ENCODE data around the gene PANK4. TPM values are rescaled to one million over a fixed set of nuclear protein-coding genes. Genes with fewer than 3 reads are reported as not detected.

PANK4 gene
- total and polyA plus RNA-seq, 2 of the 8 experiments (the other 6 are each of a cell fraction or from before 2014, with no cell fraction given), result 20.1 to 29.7 TPM

DNA sequence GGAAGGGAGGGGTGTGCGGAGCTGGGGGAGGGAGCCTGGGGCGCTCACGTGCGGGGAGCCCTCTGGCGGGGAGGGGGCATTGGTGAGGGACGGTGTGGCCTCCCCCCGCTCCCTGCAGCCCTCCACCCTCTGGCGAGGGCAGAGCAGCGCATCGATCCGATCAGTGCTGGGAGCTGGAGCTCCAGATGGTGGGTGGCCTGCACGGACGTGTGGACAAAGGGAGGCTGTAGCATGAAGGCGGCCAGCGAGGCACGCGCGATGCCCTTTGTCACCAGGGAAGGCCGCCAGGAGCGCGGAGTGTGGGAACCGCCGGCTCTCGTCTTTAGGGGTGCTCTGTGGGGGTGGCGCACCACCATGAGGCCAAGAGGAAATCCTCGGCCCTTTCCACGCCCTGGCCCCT lies 9.1 kb upstream of the PANK4 start:
- no peak for DNase-seq (ENCODE audit: low read depth in 1 of 2, low spot score in 2 of 2)
- POLR2A ChIA-PET (ENCODE audit: partially characterized antibody), result interaction anchor here (0.6 to 2.9 kb wide), 5 partner anchors 8 to 1199 kb away, joined by 3 to 13 read pairs (median 3); partner anchors contain the start of gene PANK4
- no peak overlapping the region for H2AK5ac ChIP-seq (ENCODE audit: low read depth, low read length)
- H3K23ac ChIP-seq (ENCODE audit: insufficient read length), result no peak overlapping the region
- no peak overlapping the region for H2BK20ac ChIP-seq (ENCODE audit: low read length)
- FAIRE-seq, result no peak
- peak overlapping the region; percentile 25 for H4K91ac ChIP-seq (replicated peaks; ENCODE audit: insufficient read length, low read length)
- WGBS, 2 experiments (ENCODE audit: extremely low coverage in 1 of 2, insufficient coverage in 1 of 2, insufficient read length in 1 of 2, insufficient replicate concordance in 2 of 2, low coverage in 1 of 2, low lambda C conversion rate in 2 of 2, missing lambda C conversion rate in 1 of 2), result 65% methylated on average over 13 of the region's 27 CpGs; no CpG with 5 or more reads in 1 of the 2 experiments
- H2BK15ac ChIP-seq (ENCODE audit: low read length), result 0 out of 2 replicates have a peak overlapping the region, but pooled peaks have one; percentile 4
- H3K4me2 ChIP-seq (ENCODE audit: insufficient read depth in 1 of 2, low read depth in 2 of 2, low read length in 2 of 2), result peak overlapping the region; percentile 3 to 29; a peak in 2 of 4 replicates
- no peak overlapping the region for H4K5ac ChIP-seq (ENCODE audit: insufficient read length, low read depth, low read length)
- TF ChIP-seq YY1 (IDR thresholded peaks at IDR 0.05; ENCODE audit: low read depth, low read length), result no peak
- TF ChIP-seq, protein P1, sequence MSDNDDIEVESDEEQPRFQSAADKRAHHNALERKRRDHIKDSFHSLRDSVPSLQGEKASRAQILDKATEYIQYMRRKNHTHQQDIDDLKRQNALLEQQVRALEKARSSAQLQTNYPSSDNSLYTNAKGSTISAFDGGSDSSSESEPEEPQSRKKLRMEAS (IDR thresholded peaks at IDR 0.05), result peak; percentile 40; the same call in 1 of the 2 replicates
- TF ChIP-seq FOSL1 (IDR thresholded peaks at IDR 0.05; ENCODE audit: insufficient read depth, low read depth, low read length), result no peak
- no peaks in the 10 kb centered on the region for H3K9me3 ChIP-seq (ENCODE audit: insufficient read depth in 2 of 2, low read depth in 1 of 2, low read length in 1 of 2)
- no peaks in the 10 kb centered on the region for H3K36me3 ChIP-seq (ENCODE audit: control insufficient read depth in 2 of 4, insufficient read depth in 4 of 4, low read length in 3 of 4)
- H2BK120ac ChIP-seq (replicated peaks; ENCODE audit: low read depth, low read length), result no peak overlapping the region
- H3K9ac ChIP-seq (replicated peaks in 1 of 4; ENCODE audit: extremely low read depth in 1 of 4, low read depth in 3 of 4, low read length in 3 of 4), result no peak overlapping the region
- no peak overlapping the region for H2AFZ ChIP-seq (ENCODE audit: low read length)
- H3K27ac ChIP-seq (ENCODE audit: low read depth, low read length), result no peak overlapping the region
- no peak overlapping the region for H3K4ac ChIP-seq (replicated peaks; ENCODE audit: insufficient read length, low read depth, low read length)
- peaks cover 0 to 25% (median 14%) of the 10 kb centered on the region in 4 experiments; a peak in 6 of 7 replicates for H3K4me1 ChIP-seq (replicated peaks in 1 of 4; ENCODE audit: control insufficient read depth in 3 of 4, insufficient read depth in 4 of 4, low read length in 3 of 4)
- H3K27me3 ChIP-seq (replicated peaks in 1 of 4; ENCODE audit: control insufficient read depth in 3 of 4, extremely low read depth in 1 of 4, insufficient read depth in 3 of 4, low read length in 3 of 4), result peaks cover 14 to 75% (median 53%) of the 10 kb centered on the region in 4 experiments
- peak overlapping the region; percentile 55; the same call in 1 of the 2 replicates for H2BK12ac ChIP-seq (ENCODE audit: low read depth, low read length)
- H3K4me3 ChIP-seq (ENCODE audit: extremely low read depth in 1 of 4, insufficient read depth in 2 of 4, low read depth in 3 of 4, low read length in 4 of 4), result no peak overlapping the region
- no peak overlapping the region for H3K56ac ChIP-seq (replicated peaks; ENCODE audit: insufficient read length, low read depth, low read length)
- peak overlapping the region; percentile 20; the same call in 1 of the 2 replicates for H2BK5ac ChIP-seq (ENCODE audit: low read depth, low read length)
- no peaks in the 10 kb centered on the region for H3K79me1 ChIP-seq (ENCODE audit: low read depth, low read length)
- CTCF ChIA-PET (ENCODE audit: partially characterized antibody), result interaction anchor here (0.7 to 3.7 kb wide), 11 partner anchors 9 to 1152 kb away, joined by 3 to 16 read pairs (median 6); partner anchors contain the start of gene PANK4
- H3K14ac ChIP-seq (ENCODE audit: insufficient read length), result no peak overlapping the region
- no peaks in the 10 kb centered on the region for H3K23me2 ChIP-seq (ENCODE audit: low read depth, low read length)
- 0 out of 2 replicates have a peak overlapping the region, but pooled peaks have one; percentile 9 for H3K18ac ChIP-seq (ENCODE audit: extremely low read depth, low read length)
- H4K20me1 ChIP-seq (replicated peaks in 1 of 2; ENCODE audit: control insufficient read depth in 1 of 2, insufficient read depth in 2 of 2, low read length in 2 of 2), result peaks cover 0 to 8% of the 10 kb centered on the region in 2 experiments
- H3K79me2 ChIP-seq (ENCODE audit: control insufficient read depth in 1 of 2, insufficient read depth in 2 of 2, low read length in 2 of 2), result no peaks in the 10 kb centered on the region
- peak overlapping the region; percentile 71; the same call in 1 of the 2 replicates for H4K8ac ChIP-seq (ENCODE audit: extremely low read depth, insufficient read depth, low read length)

All from H1 (cell line).